ENCODE results near the gene C10orf90. TPM values are rescaled to one million over a fixed set of nuclear protein-coding genes. Genes with fewer than 3 reads are reported as not detected.
A peak's percentile ranks its signal among the peaks of the same experiment; 100 is the strongest.

The C10orf90 gene
- total and polyA plus RNA-seq, 7 donors: 0.03 to 1.1 (median 0.33) TPM; not detected in 4

GRCh38 chr10:126580873-126581647 lies 89.4 kb downstream of the C10orf90 start:
- peaks cover 0 to 3% (median 0%) of the 10 kb centered on the region in 4 donors for H3K9me3 ChIP-seq
- WGBS, 2 donors: 79 to 84% methylated on average over 10 of the region's 10 CpGs

GRCh38 chr10:126576336-126576735 lies 94.2 kb downstream of the C10orf90 start:
- intact Hi-C loops (cut with DNase I): no loop called here
- Histone ChIP-seq H3K27me3 (no peaks in the 10 kb centered on the region), H3K27ac (no peak overlapping the region), H3K36me3 (no peaks in the 10 kb centered on the region), H3K4me1 (no peaks in the 10 kb centered on the region), H3K9me3 (peaks cover 0 to 3% (median 0%) of the 10 kb centered on the region in 4 donors), H3K4me3 (no peak overlapping the region)
- TF ChIP-seq CTCF (IDR thresholded peaks at IDR 0.05) (no peak), POLR2AphosphoS5 (IDR thresholded peaks at IDR 0.05) (no peak), POLR2A (IDR thresholded peaks at IDR 0.05) (no peak), EP300 (IDR thresholded peaks at IDR 0.05) (no peak)
- 71 to 81% methylated on average over 2 of the region's 2 CpGs for WGBS, 2 donors
- no peak for DNase-seq

More at GRCh38 chr10:126580873-126581647, 89.4 kb downstream of the C10orf90 start:
- Histone ChIP-seq H3K4me1 (peaks cover 0 to 15% (median 5%) of the 10 kb centered on the region in 4 donors), H3K4me3 (no peak overlapping the region), H3K36me3 (no peaks in the 10 kb centered on the region), H3K27me3 (no peaks in the 10 kb centered on the region), H3K27ac (no peak overlapping the region)
- TF ChIP-seq POLR2AphosphoS5 (IDR thresholded peaks at IDR 0.05) (no peak), POLR2A (IDR thresholded peaks at IDR 0.05) (no peak), EP300 (IDR thresholded peaks at IDR 0.05) (no peak), CTCF (IDR thresholded peaks at IDR 0.05) (no peak)
- intact Hi-C loops (cut with DNase I): no loop called here
- DNase-seq: no peak

- no peaks in the 10 kb centered on the region for H3K9me3 ChIP-seq
Measured at GRCh38 chr10:126570621-126571602, 99.6 kb downstream of the C10orf90 start.

GRCh38 chr10:126570245-126570570 lies 100.3 kb downstream of the C10orf90 start:
- 30 to 54% methylated on average over 4 of the region's 4 CpGs for WGBS, 2 donors
- intact Hi-C loops (cut with DNase I): no loop called here

More at GRCh38 chr10:126570621-126571602, 99.6 kb downstream of the C10orf90 start:
- Histone ChIP-seq H3K27me3 (no peaks in the 10 kb centered on the region), H3K27ac (no peak overlapping the region), H3K4me1 (no peaks in the 10 kb centered on the region), H3K36me3 (no peaks in the 10 kb centered on the region), H3K4me3 (no peak overlapping the region)
- intact Hi-C loops (cut with DNase I): no loop called here
- WGBS, 2 donors: 61 to 66% methylated on average over 12 of the region's 12 CpGs
- no peak for DNase-seq
- TF ChIP-seq EP300 (IDR thresholded peaks at IDR 0.05) (no peak), POLR2AphosphoS5 (IDR thresholded peaks at IDR 0.05) (peak in 1 of 4 donors; percentile 6)

More at GRCh38 chr10:126570245-126570570, 100.3 kb downstream of the C10orf90 start:
- no peak for DNase-seq
- Histone ChIP-seq H3K9me3 (no peaks in the 10 kb centered on the region), H3K4me3 (no peak overlapping the region), H3K27ac (no peak overlapping the region), H3K36me3 (no peaks in the 10 kb centered on the region), H3K27me3 (no peaks in the 10 kb centered on the region), H3K4me1 (no peaks in the 10 kb centered on the region)
- no peak for TF ChIP-seq EP300 (IDR thresholded peaks at IDR 0.05)
- no peak for TF ChIP-seq CTCF (IDR thresholded peaks at IDR 0.05)
- TF ChIP-seq POLR2AphosphoS5 (IDR thresholded peaks at IDR 0.05): no peak
- TF ChIP-seq POLR2A (IDR thresholded peaks at IDR 0.05): no peak
